SK-N-DZ (cell line): ENCODE data around the gene DOK1. TPM values are rescaled to one million over a fixed set of nuclear protein-coding genes. Genes with fewer than 3 reads are reported as not detected.

ENCODE experiments used
- DNase-seq: peaks from one replicate; pipeline ENCODE4 v3.0.0-alpha.2; 2015; ENCODE audit warnings: low spot score
- polyA plus RNA-seq, 2 experiments: library from polyadenylated mRNA; depleted of rRNA; stranded (reverse); fragments of >200 nt; gene quantifications; 2 replicates each; pipeline ENCODE4 v1.2.3, GENCODE V29; 2014

Gene DOK1
- polyA plus RNA-seq (2014; cell fraction: cytosol; rRNA removed): 9.7 and 11.1 TPM in 2 replicates
- 10.3 and 23.6 TPM in 2 replicates for polyA plus RNA-seq (2014; cell fraction: nucleus; rRNA removed)

- DNase-seq: peak; percentile 93
Observed at GRCh38 chr2:74553892-74554819, at the start of gene DOK1, which contains the start of gene LOXL3. Gene DOK1, plus strand, starts transcription at chr2:74554720. Its CDS starts 35 bp downstream, at chr2:74554755. Gene LOXL3, minus strand, starts transcription at chr2:74553942. Its CDS starts 1,308 bp downstream, at chr2:74552634.

- DNase-seq: no peak
Observed at GRCh38 chr2:74505448-74506246, 48.9 kb upstream of the DOK1 start.

- peak; percentile 100 for DNase-seq
Observed at GRCh38 chr2:74507145-74507925, 47.2 kb upstream of the DOK1 start, which contains the start of gene PCGF1. Gene PCGF1, minus strand, starts transcription at chr2:74507695. Its CDS starts 27 bp downstream, at chr2:74507668.

DNA sequence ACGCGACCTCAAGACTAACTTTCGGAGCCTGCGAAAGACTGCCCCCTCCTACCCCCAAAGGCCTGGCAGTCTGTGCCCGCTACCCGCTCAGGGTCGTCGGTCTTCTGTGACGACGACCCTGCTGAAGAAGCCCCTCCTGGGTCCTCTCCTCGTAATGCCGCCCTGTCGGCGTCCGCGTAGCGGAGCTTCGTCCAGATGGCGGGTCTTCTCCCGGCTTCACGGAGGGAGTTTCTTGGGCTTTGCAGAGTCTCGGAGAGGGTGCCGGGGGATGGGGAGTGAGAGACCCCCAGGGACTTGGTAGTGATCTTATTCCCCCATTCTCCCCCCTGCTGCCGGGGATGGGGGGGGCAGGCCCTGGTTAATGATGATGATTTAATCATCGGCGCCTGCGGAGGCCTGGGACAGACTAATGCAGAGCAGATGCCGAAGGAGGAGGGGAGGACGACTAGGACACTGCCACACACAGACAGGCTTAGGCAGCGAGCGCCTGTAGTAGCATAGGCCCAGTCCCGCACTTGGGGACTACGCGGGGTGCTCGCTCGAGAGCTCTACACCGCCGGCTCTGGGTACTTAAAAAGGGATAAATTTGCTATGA lies 46.5 kb upstream of the DOK1 start:
- peak; percentile 98 for DNase-seq

GRCh38 chr2:74510272-74510671 lies 44.2 kb upstream of the DOK1 start:
- no peak for DNase-seq

DNA sequence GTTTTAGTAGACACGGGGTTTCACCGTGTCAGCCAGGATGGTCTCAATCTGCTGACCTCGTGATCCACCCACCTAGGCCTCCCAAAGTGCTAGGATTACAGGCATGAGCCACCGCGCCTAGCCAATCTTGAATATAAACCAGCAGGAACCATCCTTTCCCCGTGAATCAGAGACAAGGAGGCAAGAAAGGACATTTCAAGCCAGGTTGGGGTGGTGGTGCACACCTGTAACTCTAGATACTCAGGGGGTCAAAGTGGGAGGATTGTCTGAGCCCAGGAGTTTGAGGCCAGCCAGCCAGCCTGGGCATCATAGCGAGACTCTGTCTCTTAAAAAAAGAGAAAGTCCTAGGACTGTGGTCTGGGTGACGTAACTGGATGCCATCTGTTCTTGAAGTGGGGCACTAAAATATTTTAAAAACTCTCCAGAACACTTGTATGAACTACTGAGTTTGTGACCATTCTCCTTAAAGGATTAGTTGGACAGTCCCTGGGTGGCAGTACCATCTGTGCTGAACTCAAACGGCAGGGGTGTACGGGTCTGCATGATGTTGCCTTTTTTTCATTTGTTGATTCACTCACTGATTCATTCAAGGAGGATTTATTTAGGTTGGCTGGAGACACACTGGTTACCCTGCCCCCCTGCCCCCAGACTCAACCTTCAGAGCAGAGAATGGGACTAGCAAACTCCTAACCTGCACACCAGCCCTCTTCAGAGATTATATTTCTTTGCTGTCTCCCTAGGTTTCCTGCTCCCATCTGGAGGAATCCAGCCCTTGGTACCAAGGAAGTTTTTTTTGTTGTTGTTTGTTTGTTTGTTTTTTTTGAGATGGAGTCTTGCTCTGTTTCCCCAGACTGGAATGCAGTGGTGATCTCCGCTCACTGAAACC lies 43.2 kb upstream of the DOK1 start:
- DNase-seq: no peak

DNA sequence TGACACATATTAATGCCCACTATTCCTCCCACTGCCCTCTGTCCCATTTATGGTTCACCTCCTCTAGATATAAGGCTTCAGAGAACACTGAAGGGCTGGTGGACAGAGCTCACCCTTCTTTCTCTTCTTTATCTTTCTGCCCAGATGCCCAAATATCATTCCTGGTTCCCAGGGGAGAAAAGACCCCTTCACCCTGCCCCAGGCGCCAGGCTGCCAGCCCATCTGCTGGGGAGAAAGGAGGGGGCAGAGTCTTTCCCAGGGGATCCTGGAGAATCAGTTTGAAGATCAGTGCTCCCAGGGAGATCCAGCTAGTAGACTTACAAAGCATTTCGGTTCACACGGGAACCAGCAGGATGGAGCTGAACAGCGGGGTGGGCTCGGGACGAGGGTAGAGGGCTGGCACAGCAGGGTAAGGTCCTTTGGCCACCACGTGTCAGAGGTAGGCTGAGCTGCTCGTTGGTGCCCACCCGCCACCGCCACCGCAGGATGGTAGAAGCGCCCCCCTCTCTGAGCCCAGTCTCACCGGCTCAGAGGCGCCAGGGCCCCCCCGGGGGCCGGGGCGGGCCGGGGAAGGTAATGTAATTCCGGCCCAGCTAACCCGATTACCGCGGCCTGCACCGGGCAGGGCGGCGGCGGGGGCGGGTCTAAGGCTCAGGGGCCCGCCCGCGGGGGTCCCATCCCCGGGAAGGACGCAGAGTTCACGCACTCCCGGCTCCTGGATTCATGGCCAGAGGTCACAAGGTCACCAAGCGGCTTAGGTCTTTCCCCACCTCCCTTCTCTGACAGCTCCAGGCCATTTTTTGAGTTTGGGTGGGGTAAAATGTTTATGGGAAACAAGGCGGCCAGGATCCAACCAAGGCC lies 41.5 kb upstream of the DOK1 start:
- peak; percentile 92 for DNase-seq

DNA sequence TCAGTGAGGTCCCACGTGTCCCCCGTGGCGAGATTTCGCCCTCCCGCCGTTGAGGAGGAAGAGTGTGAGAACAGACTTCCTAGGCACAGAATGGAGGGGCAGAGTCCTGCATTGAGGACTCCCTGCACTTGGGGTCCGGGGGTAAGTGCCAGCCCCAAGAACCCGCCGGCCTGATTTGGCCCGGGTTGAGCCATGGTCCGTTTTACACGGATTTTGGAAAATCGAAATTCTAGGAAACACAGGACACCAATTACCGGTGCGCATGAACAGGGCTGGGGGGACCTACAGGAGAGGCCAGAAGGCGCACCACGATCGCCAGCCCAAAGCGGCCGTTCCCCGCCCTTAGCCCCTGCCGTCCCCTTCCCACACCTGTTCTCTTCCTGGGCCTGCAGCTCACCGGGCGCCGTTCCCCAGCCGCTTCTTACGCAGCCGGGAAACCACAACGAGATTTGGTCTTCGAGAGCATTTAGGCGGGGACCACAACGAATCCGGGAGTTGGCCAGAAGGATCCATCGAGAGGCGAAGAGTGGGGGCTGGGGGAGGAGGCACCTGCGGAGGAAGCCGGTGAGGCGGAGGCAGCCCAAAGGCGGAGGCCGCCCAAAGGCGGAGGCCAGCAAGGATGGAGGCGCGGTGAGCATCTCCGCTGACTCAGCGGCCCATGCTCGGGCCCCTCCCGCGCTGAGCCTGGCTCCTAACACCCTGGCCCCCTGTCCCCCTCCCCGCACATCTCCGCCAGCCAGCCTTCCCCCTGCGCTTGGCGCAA lies 40.7 kb upstream of the DOK1 start:
- DNase-seq: peak; percentile 81

DNA sequence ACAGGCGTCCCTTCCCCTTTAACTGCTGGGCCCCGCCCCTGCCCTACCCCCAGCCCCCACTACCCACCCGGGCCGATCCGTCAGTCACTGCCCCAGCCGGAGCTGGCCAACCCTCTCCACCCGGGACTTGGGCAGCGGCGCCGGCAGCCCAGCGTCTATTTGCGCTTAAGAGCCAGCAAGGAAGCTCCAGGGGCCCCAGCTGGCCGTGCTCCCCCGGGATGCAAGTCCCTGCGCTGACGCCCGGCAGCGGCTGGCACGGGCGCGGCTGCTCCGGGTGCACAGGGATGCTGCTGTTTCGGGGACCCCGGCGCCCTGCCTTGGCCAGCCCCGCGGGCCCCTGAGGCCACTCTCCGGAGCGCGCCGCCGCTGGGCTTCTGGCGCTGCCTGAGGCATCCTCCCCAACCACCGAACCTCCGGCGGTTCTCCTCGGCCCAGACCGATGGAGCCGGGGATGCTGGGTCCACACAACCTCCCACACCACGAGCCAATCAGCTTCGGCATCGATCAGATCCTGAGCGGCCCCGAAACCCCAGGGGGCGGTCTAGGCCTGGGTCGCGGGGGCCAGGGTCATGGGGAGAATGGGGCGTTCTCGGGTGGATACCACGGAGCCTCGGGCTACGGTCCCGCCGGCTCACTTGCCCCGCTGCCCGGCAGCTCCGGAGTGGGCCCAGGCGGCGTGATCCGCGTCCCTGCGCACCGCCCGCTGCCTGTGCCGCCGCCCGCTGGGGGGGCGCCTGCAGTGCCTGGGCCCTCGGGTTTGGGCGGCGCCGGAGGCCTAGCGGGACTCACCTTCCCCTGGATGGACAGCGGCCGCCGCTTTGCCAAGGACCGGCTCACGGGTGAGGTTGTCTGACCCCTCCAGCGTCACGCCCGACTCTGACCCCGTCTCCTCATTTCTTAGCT lies 39.9 kb upstream of the DOK1 start, which contains the start of gene TLX2:
TSS of gene TLX2 (plus strand) at position 83 of the 903 bp plus-strand sequence. CDS start at position 440, 357 bp downstream.
- no peak for DNase-seq

- no peak for DNase-seq
Observed at GRCh38 chr2:74515271-74515980, 39.1 kb upstream of the DOK1 start.

GRCh38 chr2:74515981-74516633 lies 38.4 kb upstream of the DOK1 start:
- peak; percentile 85 for DNase-seq

DNA sequence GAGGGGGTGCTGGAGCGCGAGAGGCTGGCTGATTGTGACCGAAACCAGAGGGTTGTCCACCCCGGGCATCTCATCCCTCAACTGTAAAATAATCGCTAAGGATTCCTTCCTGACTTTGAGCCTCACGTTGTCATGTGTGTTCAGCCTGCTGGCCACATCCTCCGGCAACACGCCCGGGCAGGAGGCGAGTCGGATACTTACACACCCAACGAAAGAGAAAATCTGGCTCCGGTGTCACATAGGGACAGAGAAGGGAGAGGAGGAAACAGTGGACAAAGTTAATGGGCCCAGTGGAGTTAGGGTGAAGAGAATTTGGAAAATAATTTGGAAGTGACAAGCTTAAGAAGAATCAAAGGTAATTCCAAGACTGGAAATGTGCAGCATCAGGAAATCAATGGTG lies 37.9 kb upstream of the DOK1 start:
- no peak for DNase-seq

- no peak for DNase-seq
Observed at GRCh38 chr2:74522516-74522915, 32.0 kb upstream of the DOK1 start.

DNA sequence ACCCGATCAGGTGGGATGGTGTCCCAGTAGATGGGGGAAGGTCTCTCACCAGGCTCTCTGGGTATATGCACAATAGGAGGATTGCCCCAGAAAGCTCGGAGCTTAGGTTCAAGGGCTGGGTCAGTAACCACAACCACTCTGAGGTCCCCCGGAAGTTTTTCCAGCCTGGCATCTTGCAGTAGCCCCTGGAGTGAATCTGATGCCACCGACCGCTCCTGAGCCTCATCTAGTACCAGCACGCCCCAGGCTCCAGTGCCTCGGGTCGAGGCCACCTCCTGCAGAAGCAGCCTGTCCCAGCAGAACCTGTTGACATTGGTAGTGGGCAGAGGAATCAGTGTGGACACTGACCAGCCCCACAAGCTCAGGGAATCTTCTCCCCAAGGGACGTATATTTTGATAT lies 30.5 kb upstream of the DOK1 start:
- DNase-seq: no peak

DNA sequence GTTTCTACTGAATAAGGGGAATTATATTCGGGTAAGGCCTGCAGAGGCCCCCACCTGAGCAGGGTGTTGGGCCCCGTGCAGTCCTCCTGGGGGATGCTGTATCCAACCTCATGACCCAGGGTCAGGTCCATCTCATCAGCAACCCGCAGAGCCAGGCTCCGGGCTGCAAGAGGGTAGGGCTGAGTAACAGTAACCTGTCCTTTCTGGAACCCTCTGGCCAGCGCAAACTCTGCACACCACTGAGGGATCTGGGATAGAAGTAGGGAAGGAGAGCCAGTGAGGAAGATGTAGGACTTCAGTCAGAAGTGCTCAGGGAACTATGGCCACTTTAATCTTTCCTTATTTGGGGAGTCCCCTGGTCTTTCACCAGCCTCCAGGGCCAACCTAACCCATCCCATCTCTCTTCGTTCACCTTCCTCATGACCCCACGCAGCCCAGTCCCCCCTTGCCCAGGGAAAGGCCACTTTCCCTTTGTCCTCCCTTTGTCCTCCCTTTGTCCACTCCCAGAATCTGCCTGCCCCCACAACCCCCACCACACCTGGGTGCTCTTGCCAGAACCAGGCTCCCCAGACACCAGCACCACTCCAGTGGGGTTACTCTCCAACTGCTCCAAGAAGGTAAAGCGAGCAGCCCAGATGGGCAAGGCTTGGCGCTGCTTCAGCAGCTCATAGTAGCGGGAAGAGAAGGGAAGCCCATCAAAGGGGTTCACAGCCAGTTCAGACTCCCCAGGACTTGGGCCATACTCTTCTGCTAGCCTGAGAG lies 29.4 kb upstream of the DOK1 start:
- no peak for DNase-seq
